Activated naive CD8-positive, alpha-beta T cell treated with anti-CD3 and anti-CD28 coated beads for 36 hours (primary cell): Measurements from ENCODE around the gene INPP5A. TPM values are rescaled to one million over a fixed set of nuclear protein-coding genes. Genes with fewer than 3 reads are reported as not detected.
"Not testable (repeated sequence)": the region's sequence is repeated elsewhere in the genome, so short reads cannot be mapped to it uniquely, and the experiment has no call there.

Source experiments
- DNase-seq: peaks from one replicate; pipeline ENCODE4 v3.0.0; 2021
- H3K27ac Mint-ChIP-seq: one replicate; pipeline ENCODE4 v1.8.0; 2022; ENCODE audit warnings: mild to moderate bottlenecking, moderate library complexity, mixed read lengths
- H3K27me3 Mint-ChIP-seq: one replicate; pipeline ENCODE4 v1.8.0; 2022; ENCODE audit warnings: mild to moderate bottlenecking, mixed read lengths
- H3K36me3 Mint-ChIP-seq: one replicate; pipeline ENCODE4 v1.8.0; 2021; ENCODE audit warnings: mild to moderate bottlenecking, mixed read lengths
- H3K4me1 Mint-ChIP-seq: one replicate; pipeline ENCODE4 v1.8.0; 2021; ENCODE audit warnings: mixed read lengths
- H3K4me3 Mint-ChIP-seq: one replicate; pipeline ENCODE4 v1.8.0; 2022; ENCODE audit warnings: mild to moderate bottlenecking, moderate library complexity, mixed read lengths
- H3K9me3 Mint-ChIP-seq: one replicate; pipeline ENCODE4 v1.8.0; 2022; ENCODE audit warnings: mixed read lengths
- total RNA-seq, 2 experiments: library from RNA; stranded (reverse); gene quantifications; one replicate each; pipeline ENCODE4 v1.2.3, GENCODE V29; 2021

INPP5A gene
- total RNA-seq, 2 experiments from 2014 or later = 6.1 to 7.4 TPM

- Mint-ChIP-seq H3K4me3 (no peak overlapping the region), H3K4me1 (no peaks in the 10 kb centered on the region), H3K9me3 (no peaks in the 10 kb centered on the region), H3K27me3 (peaks cover 43% of the 10 kb centered on the region), H3K36me3 (peaks cover 9% of the 10 kb centered on the region), H3K27ac (no peak overlapping the region)
- DNase-seq = no peak
Observed at GRCh38 chr10:132786884-132787494, 249.4 kb downstream of the INPP5A start.

- Mint-ChIP-seq H3K27ac (no peak overlapping the region), H3K4me3 (no peak overlapping the region), H3K4me1 (no peaks in the 10 kb centered on the region), H3K9me3 (no peaks in the 10 kb centered on the region), H3K36me3 (peaks cover 8% of the 10 kb centered on the region), H3K27me3 (peaks cover 43% of the 10 kb centered on the region)
- DNase-seq = no peak
Observed at GRCh38 chr10:132787495-132788179, 250.1 kb downstream of the INPP5A start.

GRCh38 chr10:132788180-132788830, 250.7 kb downstream of the INPP5A start:
- Mint-ChIP-seq H3K4me1 (no peaks in the 10 kb centered on the region), H3K4me3 (no peak overlapping the region), H3K27me3 (peaks cover 36% of the 10 kb centered on the region), H3K36me3 (peaks cover 4% of the 10 kb centered on the region), H3K9me3 (no peaks in the 10 kb centered on the region), H3K27ac (no peak overlapping the region)
- no peak for DNase-seq

DNA sequence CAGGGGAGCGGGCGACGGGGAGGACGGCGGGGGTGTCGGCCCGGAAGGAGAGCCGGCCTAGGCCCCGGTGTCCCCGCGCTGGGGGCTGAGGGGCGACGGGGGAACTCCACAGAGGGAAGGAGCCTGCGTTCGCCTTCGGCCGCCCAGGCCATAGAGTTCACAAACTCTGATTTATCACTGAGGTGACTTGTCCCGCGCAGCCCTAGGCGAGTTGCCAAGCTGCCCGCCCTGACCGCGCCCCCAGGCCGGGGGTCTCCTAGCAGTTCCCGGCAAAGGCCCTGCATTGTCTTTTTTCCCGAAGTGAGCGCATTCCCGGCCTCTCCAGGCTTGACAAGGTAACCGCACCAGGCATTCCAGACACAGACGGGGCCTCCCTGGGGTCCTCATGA, 251.2 kb downstream of the INPP5A start:
- H3K36me3 Mint-ChIP-seq = no peaks in the 10 kb centered on the region
- H3K9me3 Mint-ChIP-seq = no peaks in the 10 kb centered on the region
- DNase-seq = no peak
- H3K4me1 Mint-ChIP-seq = no peaks in the 10 kb centered on the region
- H3K27me3 Mint-ChIP-seq = peaks cover 31% of the 10 kb centered on the region
- no peak overlapping the region for H3K4me3 Mint-ChIP-seq
- no peak overlapping the region for H3K27ac Mint-ChIP-seq

DNA sequence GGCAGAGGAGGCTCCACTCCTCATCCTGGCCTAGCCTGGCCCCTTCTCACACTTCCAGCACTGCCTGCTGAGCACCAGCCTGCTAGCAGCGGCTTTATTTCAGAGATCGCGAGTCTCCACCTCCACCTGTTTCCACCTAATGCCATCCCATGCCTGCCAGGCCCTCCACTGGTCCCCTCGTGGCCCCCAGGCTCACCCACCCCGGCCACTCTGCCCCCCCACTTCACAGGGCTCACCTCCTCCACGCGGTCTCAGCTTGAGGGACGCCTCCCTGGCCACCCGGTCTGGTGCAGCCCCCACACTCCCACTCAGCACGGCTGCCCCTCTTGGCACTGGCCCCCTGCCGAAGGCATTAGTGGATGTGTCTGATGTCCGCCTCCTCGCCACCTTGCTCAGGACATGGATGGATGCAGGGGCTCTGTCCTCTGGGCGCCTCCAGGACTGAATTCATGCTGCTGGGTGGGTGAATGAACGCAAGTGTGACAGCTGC, 252.1 kb downstream of the INPP5A start:
- no peaks in the 10 kb centered on the region for H3K9me3 Mint-ChIP-seq
- no peak for DNase-seq
- H3K27me3 Mint-ChIP-seq = peaks cover 26% of the 10 kb centered on the region
- no peaks in the 10 kb centered on the region for H3K36me3 Mint-ChIP-seq
- no peak overlapping the region for H3K27ac Mint-ChIP-seq
- H3K4me3 Mint-ChIP-seq = no peak overlapping the region
- no peaks in the 10 kb centered on the region for H3K4me1 Mint-ChIP-seq

DNA sequence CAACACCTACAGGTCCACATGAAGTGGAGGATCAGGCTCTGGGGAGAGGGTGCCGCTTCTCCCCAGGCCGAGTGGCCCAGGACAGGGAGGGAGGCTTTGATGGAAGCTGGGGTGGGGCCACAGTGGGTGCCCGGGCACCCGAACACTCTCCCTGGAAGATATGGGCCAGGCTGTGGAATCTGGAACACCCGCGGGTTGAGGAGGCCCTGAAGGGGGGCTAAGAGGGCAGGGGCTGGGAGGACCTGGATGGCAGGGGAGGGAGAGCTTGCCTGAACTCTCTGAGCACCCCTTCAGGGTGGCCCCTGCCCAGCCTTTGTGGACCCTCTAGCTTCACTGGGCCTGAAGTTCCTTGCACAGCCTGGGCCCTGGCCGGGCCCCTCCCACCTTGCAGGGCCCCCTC, 252.9 kb downstream of the INPP5A start:
- no peak for DNase-seq
- Mint-ChIP-seq H3K27ac (no peak overlapping the region), H3K9me3 (no peaks in the 10 kb centered on the region), H3K27me3 (peaks cover 20% of the 10 kb centered on the region), H3K4me1 (no peaks in the 10 kb centered on the region), H3K4me3 (no peak overlapping the region), H3K36me3 (no peaks in the 10 kb centered on the region)

DNA sequence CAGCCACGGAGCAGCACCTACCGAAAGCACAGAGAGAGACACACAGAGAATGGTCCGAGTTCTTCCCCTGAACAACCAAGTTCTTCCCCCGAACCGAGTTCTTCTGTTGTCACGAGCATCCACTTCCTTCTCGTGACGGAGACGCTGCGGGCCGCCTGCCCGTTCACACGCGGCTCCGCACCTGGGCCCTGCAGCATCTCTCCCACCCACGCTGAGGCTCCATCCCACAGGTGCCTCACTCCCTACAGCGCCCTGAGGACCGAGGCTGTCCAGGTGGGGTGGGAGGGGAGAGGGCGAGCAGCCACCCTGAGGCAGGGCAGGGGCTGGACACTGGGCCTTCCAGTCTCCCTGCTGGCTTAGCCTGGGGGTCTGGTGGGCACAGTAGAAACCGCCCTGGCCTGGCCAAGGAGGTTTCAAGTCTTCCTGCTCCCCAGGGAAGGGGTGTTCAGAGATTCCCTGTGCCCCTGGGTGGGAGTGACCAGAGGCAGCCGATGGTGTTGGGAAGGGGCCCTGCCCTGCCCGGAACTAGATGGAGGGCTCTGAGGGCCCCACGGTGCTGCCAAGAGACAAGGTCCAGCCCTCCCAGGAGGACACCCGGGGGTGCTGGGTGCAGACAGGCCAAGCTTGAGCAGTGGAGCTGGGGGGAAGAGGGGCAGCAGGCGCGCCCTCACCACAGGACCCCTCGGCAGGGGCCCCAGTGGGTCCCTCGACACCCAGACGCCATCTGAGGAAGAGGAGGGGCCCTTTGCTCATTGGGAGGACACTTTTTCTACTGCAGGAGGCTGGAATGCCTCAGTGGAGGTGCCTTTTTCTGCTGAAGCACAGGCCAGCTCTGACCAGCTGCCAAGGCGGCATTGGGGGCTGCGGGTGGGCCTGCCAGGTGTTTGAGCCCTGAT, 253.6 kb downstream of the INPP5A start:
- no peak for DNase-seq
- Mint-ChIP-seq H3K4me3 (no peak overlapping the region), H3K9me3 (no peaks in the 10 kb centered on the region), H3K27ac (no peak overlapping the region), H3K36me3 (no peaks in the 10 kb centered on the region), H3K4me1 (no peaks in the 10 kb centered on the region), H3K27me3 (peaks cover 19% of the 10 kb centered on the region)

DNA sequence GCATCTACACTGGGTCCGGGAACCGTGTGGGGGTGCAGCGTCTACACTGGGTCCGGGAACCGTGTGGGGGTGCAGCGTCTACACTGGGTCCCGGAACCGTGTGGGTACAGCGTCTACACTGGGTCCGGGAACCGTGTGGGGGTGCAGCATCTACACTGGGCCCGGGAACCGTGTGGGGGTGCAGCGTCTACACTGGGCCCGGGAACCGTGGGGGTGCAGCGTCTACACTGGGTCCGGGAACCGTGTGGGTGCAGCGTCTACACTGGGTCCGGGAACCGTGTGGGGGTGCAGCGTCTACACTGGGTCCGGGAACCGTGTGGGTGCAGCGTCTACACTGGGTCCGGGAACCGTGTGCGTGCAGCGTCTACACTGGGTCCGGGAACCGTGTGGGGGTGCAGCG, 254.5 kb downstream of the INPP5A start:
- not testable (repeated sequence) for H3K9me3 Mint-ChIP-seq, H3K36me3 Mint-ChIP-seq, H3K4me3 Mint-ChIP-seq, H3K4me1 Mint-ChIP-seq, DNase-seq, H3K27ac Mint-ChIP-seq
- H3K27me3 Mint-ChIP-seq = peaks cover 17% of the 10 kb centered on the region

GRCh38 chr10:132792796-132793195, 255.2 kb downstream of the INPP5A start:
- H3K27ac Mint-ChIP-seq = no peak overlapping the region
- no peaks in the 10 kb centered on the region for H3K4me1 Mint-ChIP-seq
- DNase-seq = no peak
- no peak overlapping the region for H3K4me3 Mint-ChIP-seq
- no peaks in the 10 kb centered on the region for H3K36me3 Mint-ChIP-seq
- H3K9me3 Mint-ChIP-seq = no peaks in the 10 kb centered on the region
- H3K27me3 Mint-ChIP-seq = peaks cover 17% of the 10 kb centered on the region

GRCh38 chr10:132793213-132793612, 255.6 kb downstream of the INPP5A start:
- Mint-ChIP-seq H3K9me3 (no peaks in the 10 kb centered on the region), H3K27ac (no peak overlapping the region), H3K36me3 (no peaks in the 10 kb centered on the region), H3K4me1 (no peaks in the 10 kb centered on the region), H3K27me3 (peaks cover 17% of the 10 kb centered on the region), H3K4me3 (no peak overlapping the region)
- no peak for DNase-seq

DNA sequence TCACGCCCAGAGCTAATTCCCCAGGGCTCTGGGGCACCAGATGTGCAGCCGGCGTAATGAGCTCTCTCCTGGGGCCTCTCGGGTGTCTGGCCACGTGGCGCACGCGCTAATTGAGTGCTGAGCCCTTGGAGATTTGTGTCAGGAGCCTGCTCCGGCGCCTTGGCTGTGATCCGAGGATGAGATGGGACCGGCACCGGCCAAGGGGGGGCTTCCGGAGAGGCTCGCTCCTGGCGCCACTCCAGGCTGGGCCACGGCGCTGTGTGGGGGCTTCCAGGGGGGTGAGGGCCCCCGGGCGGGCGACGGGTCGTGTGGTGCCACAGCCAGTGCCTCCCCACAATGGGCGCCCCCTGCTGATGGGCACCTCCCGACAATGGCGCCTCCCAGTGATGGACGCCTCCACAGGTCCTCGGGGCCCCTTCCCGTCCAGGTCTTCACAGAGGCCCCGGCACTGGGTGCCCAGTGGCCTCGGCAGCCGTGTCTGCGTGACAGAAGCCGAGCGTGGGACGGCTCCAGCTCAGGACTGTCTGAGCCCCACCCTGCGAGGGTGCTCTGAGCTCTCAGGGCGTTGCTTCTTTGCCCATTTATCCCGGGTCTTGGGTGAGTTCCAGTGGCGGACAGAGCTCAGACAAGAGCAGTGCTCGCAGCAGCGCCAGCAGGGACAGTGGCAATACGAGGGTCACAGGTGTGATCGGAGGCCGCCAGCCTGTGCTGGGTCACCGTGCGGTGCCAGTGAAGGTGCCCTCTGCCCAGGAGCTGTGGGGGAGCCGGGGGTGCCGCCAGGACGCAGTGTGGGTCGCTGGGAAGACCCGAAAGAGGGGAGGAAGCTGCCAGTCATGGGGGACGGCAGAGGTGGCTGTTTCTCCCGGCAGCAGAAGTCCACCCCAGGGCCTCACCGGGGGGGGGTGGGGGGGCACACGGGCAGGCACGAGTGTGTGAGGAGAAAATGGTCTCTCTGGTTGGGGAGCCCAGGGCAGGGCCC, 256.6 kb downstream of the INPP5A start:
- Mint-ChIP-seq H3K36me3 (no peaks in the 10 kb centered on the region), H3K4me1 (no peaks in the 10 kb centered on the region), H3K9me3 (no peaks in the 10 kb centered on the region), H3K27ac (no peak overlapping the region), H3K27me3 (peaks cover 13% of the 10 kb centered on the region), H3K4me3 (no peak overlapping the region)
- no peak for DNase-seq

GRCh38 chr10:132796846-132797245, 259.3 kb downstream of the INPP5A start:
- no peak for DNase-seq
- Mint-ChIP-seq H3K27ac (no peak overlapping the region), H3K4me1 (no peaks in the 10 kb centered on the region), H3K27me3 (no peaks in the 10 kb centered on the region), H3K9me3 (no peaks in the 10 kb centered on the region), H3K4me3 (no peak overlapping the region), H3K36me3 (no peaks in the 10 kb centered on the region)

DNA sequence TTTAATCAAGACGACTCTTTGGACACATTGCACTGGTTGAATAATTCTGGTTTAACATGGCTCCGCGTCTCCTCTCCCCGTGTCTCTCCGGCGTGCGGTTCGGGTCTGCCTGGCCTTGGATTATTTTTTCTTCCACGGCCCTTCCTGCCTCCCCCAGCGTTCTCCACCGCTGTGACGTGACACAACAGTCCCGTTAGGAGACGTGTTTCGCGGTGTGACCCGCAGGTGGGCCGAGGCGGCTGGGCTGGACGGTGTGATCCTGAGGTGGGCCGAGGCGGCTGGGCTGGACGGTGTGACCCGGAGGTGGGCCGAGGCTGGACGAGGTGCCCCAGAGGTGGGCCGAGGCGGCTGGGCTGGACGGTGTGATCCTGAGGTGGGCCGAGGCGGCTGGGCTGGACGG, 260.4 kb downstream of the INPP5A start:
- not testable (repeated sequence) for DNase-seq, H3K4me1 Mint-ChIP-seq, H3K27ac Mint-ChIP-seq, H3K9me3 Mint-ChIP-seq, H3K4me3 Mint-ChIP-seq, H3K36me3 Mint-ChIP-seq, H3K27me3 Mint-ChIP-seq

- DNase-seq = no peak
- H3K27ac Mint-ChIP-seq = no peak overlapping the region
- H3K27me3 Mint-ChIP-seq = no peaks in the 10 kb centered on the region
- H3K9me3 Mint-ChIP-seq = no peaks in the 10 kb centered on the region
- no peaks in the 10 kb centered on the region for H3K4me1 Mint-ChIP-seq
- H3K36me3 Mint-ChIP-seq = no peaks in the 10 kb centered on the region
- no peak overlapping the region for H3K4me3 Mint-ChIP-seq
Observed at GRCh38 chr10:132798403-132798802, 260.8 kb downstream of the INPP5A start.
